Endothelial cell of umbilical vein (primary cell): ENCODE measurements around the gene GALNT2. TPM values are rescaled to one million over a fixed set of nuclear protein-coding genes. Genes with fewer than 3 reads are reported as not detected.

Experiments
- BruUV-seq: library from RNA; stranded (reverse); fragments of 400-500 nt; replicated peaks from 2 replicates; lab custom pipeline; 2021; lab: Mats Ljungman, UMichigan
- CTCF ChIA-PET: fragments of 300-600, 350-600 bp; sonication (Branson Sonifier 250); formaldehyde crosslinking; loops from one replicate; lab custom pipeline; 2021; ENCODE audit warnings: antibody characterized with exemption, inconsistent platforms; lab: Charles Lee
- POLR2A ChIA-PET: fragments of 300-600, 350-600 bp; sonication (Branson Sonifier 250); formaldehyde crosslinking; loops from one replicate; lab custom pipeline; 2021; ENCODE audit warnings: antibody characterized with exemption, inconsistent platforms; lab: Charles Lee
- DNase-seq: peaks from one replicate; pipeline ENCODE4 v3.0.0-alpha.2; 2011; ENCODE audit warnings: low read depth, low spot score
- FAIRE-seq: peaks from 2 replicates; lab custom pipeline; 2011; peaks lifted over from hg19 to GRCh38; lab: Jason Lieb, UNC
- H2AFZ ChIP-seq: 2 replicates; pipeline ENCODE4 v1.6.0; 2012; ENCODE audit warnings: low read depth, low read length, control low read depth, inconsistent platforms
- H3K27ac ChIP-seq: 2 replicates; pipeline ENCODE4 v1.5.1; 2011; ENCODE audit warnings: low read depth, mild to moderate bottlenecking, control low read depth, low read length, moderate library complexity; ENCODE audit not compliant: insufficient read depth
- H3K27me3 ChIP-seq, 2 experiments: 2 replicates each; pipeline versions ENCODE4 v1.6.0 to v1.6.1; 2011; ENCODE audit warnings: low read length in 2 of 2, mixed read lengths in 1 of 2; ENCODE audit not compliant: control insufficient read depth in 2 of 2, insufficient read depth in 2 of 2
- H3K36me3 ChIP-seq, 2 experiments: 2 replicates in 1 of 2; 3 replicates in 1 of 2; pipeline ENCODE4 v1.5.1; 2011; ENCODE audit warnings: low read length in 2 of 2, mild to moderate bottlenecking in 1 of 2, moderate library complexity in 1 of 2; ENCODE audit not compliant: control insufficient read depth in 2 of 2, insufficient read depth in 2 of 2; ENCODE audit errors: extremely low read depth in 1 of 2
- H3K4me1 ChIP-seq: 3 replicates; pipeline ENCODE4 v1.5.1; 2011; ENCODE audit warnings: mild to moderate bottlenecking, low read length; ENCODE audit not compliant: control insufficient read depth, insufficient read depth; ENCODE audit errors: extremely low read depth
- H3K4me2 ChIP-seq: 2 replicates; pipeline ENCODE4 v1.6.1; 2011; ENCODE audit warnings: low read length, control low read depth, mixed read lengths; ENCODE audit not compliant: insufficient read depth
- H3K4me3 ChIP-seq, 3 experiments: fragments of 200-600 bp in 1 of 3; sonication (generic), shearing (Covaris generic) in 1 of 3; replicated peaks in 1 of 3; 2 replicates each; pipeline ENCODE4 v1.5.1; 2011 to 2016; ENCODE audit warnings: control low read depth in 3 of 3, low read length in 3 of 3, mild to moderate bottlenecking in 2 of 3, inconsistent platforms in 1 of 3, low read depth in 1 of 3, moderate library complexity in 1 of 3; ENCODE audit not compliant: insufficient read depth in 1 of 3
- H3K79me2 ChIP-seq: 2 replicates; pipeline ENCODE4 v1.6.0; 2012; ENCODE audit warnings: low read length, inconsistent platforms; ENCODE audit not compliant: control insufficient read depth, insufficient read depth
- H3K9ac ChIP-seq: replicated peaks from 2 replicates; pipeline ENCODE3; 2011; ENCODE audit warnings: low read length, control low read depth; ENCODE audit not compliant: insufficient read depth; ENCODE audit errors: extremely low read depth
- H3K9me1 ChIP-seq: replicated peaks from 3 replicates; pipeline ENCODE4 v1.6.0; 2011; ENCODE audit warnings: mild to moderate bottlenecking, low read length; ENCODE audit not compliant: control insufficient read depth, insufficient read depth; ENCODE audit errors: extremely low read depth
- H3K9me3 ChIP-seq: replicated peaks from 2 replicates; pipeline ENCODE4 v1.5.1; 2012; ENCODE audit warnings: low read length, inconsistent platforms; ENCODE audit not compliant: control insufficient read depth, insufficient read depth
- H4K20me1 ChIP-seq: replicated peaks from 2 replicates; pipeline ENCODE3; 2011; ENCODE audit warnings: mild to moderate bottlenecking, low read length; ENCODE audit not compliant: control insufficient read depth, insufficient read depth; ENCODE audit errors: extremely low read depth
- EZH2 ChIP-seq: IDR thresholded peaks from 2 replicates; pipeline ENCODE4 v1.6.1; 2012; ENCODE audit warnings: borderline replicate concordance, low read depth, mild to moderate bottlenecking, moderate library complexity, low read length, inconsistent platforms; ENCODE audit not compliant: severe bottlenecking
- GATA2 ChIP-seq: IDR thresholded peaks from 2 replicates; pipeline ENCODE4 v1.7.0; 2011; ENCODE audit warnings: low read depth, mild to moderate bottlenecking, moderate library complexity, mixed read lengths, low read length; ENCODE audit not compliant: insufficient read length, insufficient read depth
- MYC ChIP-seq: IDR thresholded peaks from one replicate; pipeline ENCODE4 v1.6.1; 2011; ENCODE audit warnings: mild to moderate bottlenecking, low read depth, low read length
- POLR2A ChIP-seq: IDR thresholded peaks from 2 replicates; pipeline ENCODE4 v1.6.1; 2012; ENCODE audit warnings: low read depth, mild to moderate bottlenecking, control low read depth, low read length
- POLR2AphosphoS5 ChIP-seq: IDR thresholded peaks from 2 replicates; pipeline ENCODE4 v1.6.1; 2012; ENCODE audit warnings: low read depth, mild to moderate bottlenecking, control low read depth, low read length, moderate library complexity; ENCODE audit not compliant: insufficient read depth
- dilution Hi-C: fragments of 300-500 bp; cut with MboI; formaldehyde crosslinking; loops from one replicate; pipeline ENCODE4 v1.15.0; 2019; ENCODE audit warnings: low sequenced_read_pairs; ENCODE audit not compliant: extremely low pct_ligation_motif_present
- intact Hi-C: fragments of 100-400 bp; cut with micrococcal nuclease; formaldehyde crosslinking; loops from one replicate; pipeline ENCODE4 v1.10.0; 2022
- polyA plus RNA-seq, 4 experiments: library from polyadenylated mRNA; depleted of rRNA in 3 of 4; stranded (reverse) in 3 of 4; unstranded in 1 of 4; fragments of >200 nt; gene quantifications; 2 replicates each; pipeline versions ENCODE4 v1.2.1 to v1.2.3, GENCODE V29; 2011 to 2012; ENCODE audit warnings: missing spikeins in 1 of 4
- total RNA-seq: library from RNA; stranded (reverse); gene quantifications from 2 replicates; pipeline ENCODE4 v1.2.3, GENCODE V29; 2021
- TF ChIP-seq, protein P1 (sequence below): IDR thresholded peaks from 2 replicates; pipeline ENCODE4 v1.6.1; 2011; ENCODE audit not compliant: insufficient read depth, insufficient read length

The GALNT2 gene
- total and polyA plus RNA-seq, 2 donors (not counting 3 experiments of a cell fraction or from before 2014, with no cell fraction given): 56.3 to 77.5 TPM

DNA sequence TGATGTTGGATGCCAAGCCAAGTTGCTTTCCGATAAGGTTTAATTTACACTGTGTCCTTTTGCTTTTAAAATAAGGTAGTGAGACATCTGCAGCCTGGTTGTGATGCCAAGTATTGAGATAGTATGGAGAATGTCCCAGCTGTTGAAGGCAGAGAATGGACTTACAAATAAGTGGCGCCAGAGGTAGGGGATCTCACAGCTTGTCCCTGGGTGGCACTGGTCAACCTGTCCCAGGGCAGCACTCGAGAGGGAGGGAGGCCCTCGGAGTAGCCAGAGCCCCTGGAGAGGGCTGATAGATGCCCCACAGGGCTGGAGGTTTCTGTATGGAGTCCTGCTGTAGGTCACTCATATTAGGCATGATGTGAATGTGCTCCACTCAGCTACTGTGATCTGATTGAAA lies 98.5 kb downstream of the GALNT2 start:
- dilution Hi-C loops: no loop called here
- Histone ChIP-seq H3K27ac (no peak overlapping the region), H3K4me1 (peaks cover 13% of the 10 kb centered on the region), H3K4me2 (no peak overlapping the region), H3K9me1 (no peaks in the 10 kb centered on the region), H4K20me1 (peaks cover 8% of the 10 kb centered on the region), H2AFZ (no peak overlapping the region), H3K79me2 (peaks cover 2% of the 10 kb centered on the region), H3K36me3 (no peaks in the 10 kb centered on the region), H3K4me3 (no peak overlapping the region), H3K27me3 (peaks cover 0 to 1% of the 10 kb centered on the region in 2 experiments), H3K9ac (no peak overlapping the region), H3K9me3 (no peaks in the 10 kb centered on the region)
- FAIRE-seq (no peak), DNase-seq (no peak)
- intact Hi-C loops: loop anchor here (10.0 kb wide), 1 partner anchor 321 kb away; no protein-coding TSS in a partner anchor
- ChIA-PET POLR2A (interaction anchor here (0.5 kb wide), 1 partner anchor 1505 kb away, joined by 3 read pairs; no protein-coding TSS in a partner anchor), CTCF (interaction anchor here (2.0 kb wide), 1 partner anchor 12 kb away, joined by 6 read pairs; no protein-coding TSS in a partner anchor)
- BruUV-seq: no TSS peak
- TF ChIP-seq GATA2: no peak
- no peak for TF ChIP-seq MYC
- no peak for TF ChIP-seq POLR2AphosphoS5
- TF ChIP-seq EZH2: no peak
- TF ChIP-seq POLR2A: no peak
- TF ChIP-seq, protein P1, sequence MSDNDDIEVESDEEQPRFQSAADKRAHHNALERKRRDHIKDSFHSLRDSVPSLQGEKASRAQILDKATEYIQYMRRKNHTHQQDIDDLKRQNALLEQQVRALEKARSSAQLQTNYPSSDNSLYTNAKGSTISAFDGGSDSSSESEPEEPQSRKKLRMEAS: no peak
